SU-DHL-6 (cell line): ENCODE data around the gene DLX4.

Experiments
- CTCF ChIP-seq: fragments of 200-600 bp; sonication (generic); IDR thresholded peaks from one replicate; pipeline ENCODE4 v1.5.1; 2017; ENCODE audit warnings: antibody characterized with exemption, mild to moderate bottlenecking, low read length, moderate library complexity; ENCODE audit not compliant: insufficient read depth, poor library complexity, severe bottlenecking
- EZH2phosphoT487 ChIP-seq: fragments of 200-600 bp; sonication (generic), shearing (Covaris generic); conservative IDR thresholded peaks from 2 replicates; pipeline ENCODE4 v1.6.1; 2018; ENCODE audit warnings: mild to moderate bottlenecking, antibody characterized with exemption, low read length, moderate library complexity, mixed read lengths

DNA sequence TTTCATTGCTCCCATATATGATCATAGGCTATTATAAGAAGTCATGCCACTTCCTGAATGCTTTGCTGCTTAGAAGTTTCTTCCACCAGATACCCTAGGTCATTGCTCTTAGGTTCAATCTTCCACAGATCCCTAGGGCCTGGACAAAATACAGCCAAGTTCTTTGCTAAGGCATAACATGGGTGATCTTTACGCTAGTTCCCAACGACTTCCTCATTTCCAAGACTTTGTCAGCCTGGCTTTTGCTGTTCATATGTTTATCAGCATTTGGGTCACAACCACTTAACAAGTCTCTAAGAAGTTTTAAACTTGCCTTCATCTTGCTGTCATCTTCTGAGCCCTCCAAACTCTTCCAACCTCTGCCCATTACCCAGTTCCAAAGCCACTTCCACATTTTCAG lies 46.2 kb downstream of the DLX4 start:
- TF ChIP-seq CTCF (no peak), EZH2phosphoT487 (no peak)
